Heart left ventricle (tissue), 13 donors: ENCODE data around the gene MSH5.

Source experiments
- CTCF ChIP-seq, 12 donors: fragments of 200-600 bp; sonication (generic) in 4 of 12; IDR thresholded peaks; one replicate each; pipeline versions ENCODE4 v1.5.0 to v1.8.0; 2018 to 2022; ENCODE audit warnings: antibody characterized with exemption in 12 of 12, mild to moderate bottlenecking in 5 of 12
- POLR2A ChIP-seq, 2 donors: fragments of 450-650 bp; IDR thresholded peaks; one replicate each; pipeline ENCODE4 v1.6.1; 2017; ENCODE audit warnings: antibody characterized with exemption in 2 of 2, mild to moderate bottlenecking in 2 of 2, moderate library complexity in 2 of 2
- donor health status: ischemic (EF 13 %, LVEDD 7.1; RV severe dilation, severe dysfunction).
- donor health status: DM: no; HTN: yes; CAD: no.
- donor health status: DM: no; HTN: no; CAD: no.
- donor health status: ischemic (EF 25% LVEDD 6.9; RV normal size, moderate dysfunction).
- donor health status: ischemic (EF 25% LVEDD 5.7; RV mildly dilated, moderate dysfunction).
- donor health status: ischemic (EF 35%, LVEDD 5.7; RV mildly dilated, moderate dysfunction).
- donor health status: nonischemic (EF 11% LVEDD 7.7; RV severe dilation, severe dysfunction).
- donor health status: DM: yes; HTN: yes; CAD: no.
- donor health status: PGD.
- donor health status: ischemic (EF 29% LVEDD 5.4; RV normal size, mild dysfunction).
- donor health status: nonischemic (EF 23%, LVEDD 6.1; RV moderate dilation, normal function).

DNA sequence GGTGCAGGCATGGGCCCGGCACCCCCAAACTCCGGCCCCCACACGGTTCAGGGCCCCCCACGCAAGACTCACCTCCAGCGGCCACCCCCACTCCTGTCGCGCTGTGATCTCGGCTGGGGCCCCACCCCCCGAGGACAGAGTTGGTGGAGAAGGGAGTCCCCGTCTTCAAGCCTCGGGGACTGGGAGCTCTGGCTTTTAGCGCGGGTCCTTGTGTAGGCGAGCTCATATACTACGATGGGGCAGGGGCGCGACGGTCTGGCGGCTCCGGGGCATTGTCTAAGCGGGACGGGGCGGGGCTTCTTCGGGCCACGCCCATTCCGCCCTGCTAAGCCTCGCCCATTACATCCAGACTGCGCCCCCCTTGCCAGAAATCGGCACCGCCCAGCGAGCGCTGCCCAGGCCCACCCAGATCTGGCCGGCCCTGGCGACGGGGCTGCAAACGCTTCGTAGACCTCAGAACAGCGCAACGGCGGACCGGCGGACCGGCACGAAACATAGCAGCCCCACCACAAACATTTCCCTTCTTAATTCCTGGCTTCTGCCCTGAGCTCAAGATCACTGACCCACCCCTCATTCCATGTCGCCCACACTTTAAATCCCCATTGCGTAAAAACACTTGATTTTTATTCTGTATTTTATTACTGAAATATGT, 9.7 kb upstream of the MSH5 start:
- TF ChIP-seq POLR2A (IDR thresholded peaks at IDR 0.05) (peak; percentile 12 to 75), CTCF (IDR thresholded peaks at IDR 0.05) (peak in 1 of 12 donors; percentile 6)
